Gastrocnemius medialis (tissue), 4 donors: ENCODE data around the gene CREB1. TPM values are rescaled to one million over a fixed set of nuclear protein-coding genes. Genes with fewer than 3 reads are reported as not detected.

ENCODE experiments used
- ATAC-seq, 2 donors: fragments of 150-250 bp; one replicate each; pipeline ENCODE4 v1.9.1; 2016
- DNase-seq, 2 donors: peaks; one replicate each; pipeline ENCODE4 v3.0.0-alpha.2; 2019
- H3K27ac ChIP-seq, 4 donors: fragments of 200-600 bp; sonication (generic); 1 replicate in 1 of 4; 2 replicates in 3 of 4; pipeline ENCODE4 v1.5.1; 2016 to 2018; ENCODE audit warnings: mild to moderate bottlenecking in 2 of 4, moderate library complexity in 1 of 4
- H3K27me3 ChIP-seq, 3 donors: fragments of 200-600 bp; sonication (generic) in 2 of 3; 1 replicate in 1 of 3; 2 replicates in 2 of 3; pipeline versions ENCODE4 v1.5.1 to v1.6.0; 2016 to 2019; ENCODE audit warnings: mild to moderate bottlenecking in 1 of 3, moderate library complexity in 1 of 3
- H3K36me3 ChIP-seq, 2 donors: fragments of 200-600 bp; sonication (generic) in 1 of 2; one replicate each; pipeline ENCODE4 v1.5.1; 2017 to 2018
- H3K4me1 ChIP-seq, 2 donors: fragments of 200-600 bp; sonication (generic) in 1 of 2; one replicate each; pipeline ENCODE4 v1.5.1; 2016 to 2017; ENCODE audit warnings: mild to moderate bottlenecking in 2 of 2
- H3K4me3 ChIP-seq, 4 donors: fragments of 200-600 bp; sonication (generic) in 3 of 4; 1 replicate in 1 of 4; 2 replicates in 3 of 4; pipeline ENCODE4 v1.5.1; 2016 to 2019; ENCODE audit warnings: mild to moderate bottlenecking in 2 of 4
- H3K9me3 ChIP-seq, 3 donors: fragments of 200-600 bp; sonication (generic) in 2 of 3; 1 replicate in 1 of 3; 2 replicates in 2 of 3; pipeline ENCODE4 v1.5.1; 2016 to 2019
- CTCF ChIP-seq, 5 experiments: fragments of 450-650 bp in 3 of 5; fragments of 200-600 bp in 2 of 5; sonication (generic) in 2 of 5; IDR thresholded peaks in 4 of 5; conservative IDR thresholded peaks in 1 of 5; 1 replicate in 4 of 5; 2 replicates in 1 of 5; pipeline ENCODE4 v1.5.1; 2016 to 2019; ENCODE audit warnings: antibody characterized with exemption in 5 of 5, mild to moderate bottlenecking in 3 of 5, moderate library complexity in 3 of 5
- POLR2A ChIP-seq, 2 donors: fragments of 450-650 bp; IDR thresholded peaks; one replicate each; pipeline ENCODE4 v1.6.1; 2017; ENCODE audit warnings: antibody characterized with exemption in 2 of 2, mild to moderate bottlenecking in 2 of 2, moderate library complexity in 2 of 2
- in situ Hi-C, 4 donors: fragments of 200-750 bp; cut with MboI; loops; one replicate each; pipeline versions ENCODE4 v1.15.0 to v1.8.0; 2017; ENCODE audit warnings: low sequenced_read_pairs in 4 of 4
- intact Hi-C: fragments of 100-400 bp; cut with DNase I; formaldehyde crosslinking; loops from one replicate; pipeline ENCODE4 v1.15.1; 2023; ENCODE audit warnings: low total_unique reads
- total RNA-seq, 4 donors: library from RNA; depleted of rRNA; stranded (reverse); fragments of >200 nt; gene quantifications; one replicate each; pipeline versions ENCODE4 v1.1.0 to v1.2.3, GENCODE V29; 2016

Gene CREB1
- total RNA-seq, 4 donors from 2014 or later = 11.5 to 19.9 (median 19.8) TPM

GRCh38 chr2:207601774-207602173 lies 72.0 kb downstream of the CREB1 start:
- no peaks in the 10 kb centered on the region for H3K27me3 ChIP-seq
- TF ChIP-seq POLR2A (IDR thresholded peaks at IDR 0.05) = no peak
- TF ChIP-seq CTCF (IDR thresholded peaks at IDR 0.05 in 4 of 5, conservative IDR thresholded peaks at IDR 0.05 in 1 of 5) = no peak
- no peaks in the 10 kb centered on the region for H3K4me1 ChIP-seq
- DNase-seq (no peak), ATAC-seq (no peak)
- no peaks in the 10 kb centered on the region for H3K36me3 ChIP-seq
- no peak overlapping the region for H3K4me3 ChIP-seq
- intact Hi-C loops (no loop called here), in situ Hi-C loops (loop anchor here in 2 of 4 donors (25.0 kb wide), 2 partner anchors 436 to 661 kb away; partner anchors contain the start of genes IDH1 (in 1 of the 2), PIKFYVE (in 1 of the 2) and PLEKHM3 (in 1 of the 2))
- no peak overlapping the region for H3K27ac ChIP-seq
- H3K9me3 ChIP-seq = no peaks in the 10 kb centered on the region

GRCh38 chr2:207603486-207603885 lies 73.7 kb downstream of the CREB1 start:
- in situ Hi-C loops = loop anchor here in 2 of 4 donors (25.0 kb wide), 2 partner anchors 434 to 659 kb away; partner anchors contain the start of genes IDH1 (in 1 of the 2), PIKFYVE (in 1 of the 2) and PLEKHM3 (in 1 of the 2)
- intact Hi-C loops = no loop called here

GRCh38 chr2:207606399-207606798 lies 76.6 kb downstream of the CREB1 start:
- Histone ChIP-seq H3K4me1 (no peaks in the 10 kb centered on the region), H3K9me3 (no peaks in the 10 kb centered on the region), H3K4me3 (no peak overlapping the region), H3K27ac (no peak overlapping the region), H3K36me3 (no peaks in the 10 kb centered on the region), H3K27me3 (no peaks in the 10 kb centered on the region)
- intact Hi-C loops = no loop called here
- ATAC-seq (no peak), DNase-seq (no peak)
- in situ Hi-C loops = loop anchor here in 2 of 4 donors (25.0 kb wide), 2 partner anchors 431 to 656 kb away; partner anchors contain the start of genes IDH1 (in 1 of the 2), PIKFYVE (in 1 of the 2) and PLEKHM3 (in 1 of the 2)
- no peak for TF ChIP-seq POLR2A (IDR thresholded peaks at IDR 0.05)
- TF ChIP-seq CTCF (IDR thresholded peaks at IDR 0.05 in 4 of 5, conservative IDR thresholded peaks at IDR 0.05 in 1 of 5) = no peak

More at GRCh38 chr2:207603486-207603885, 73.7 kb downstream of the CREB1 start:
- Histone ChIP-seq H3K4me1 (no peaks in the 10 kb centered on the region), H3K9me3 (no peaks in the 10 kb centered on the region), H3K27me3 (no peaks in the 10 kb centered on the region), H3K27ac (no peak overlapping the region), H3K4me3 (no peak overlapping the region), H3K36me3 (no peaks in the 10 kb centered on the region)
- TF ChIP-seq CTCF (IDR thresholded peaks at IDR 0.05 in 4 of 5, conservative IDR thresholded peaks at IDR 0.05 in 1 of 5) (no peak), POLR2A (IDR thresholded peaks at IDR 0.05) (no peak)
- DNase-seq (no peak), ATAC-seq (no peak)

GRCh38 chr2:207606829-207607228 lies 77.1 kb downstream of the CREB1 start:
- intact Hi-C loops = no loop called here

More at GRCh38 chr2:207606829-207607228, 77.1 kb downstream of the CREB1 start:
- no peak for ATAC-seq
- no peak for TF ChIP-seq POLR2A (IDR thresholded peaks at IDR 0.05)
- no peak for TF ChIP-seq CTCF (IDR thresholded peaks at IDR 0.05 in 4 of 5, conservative IDR thresholded peaks at IDR 0.05 in 1 of 5)
- Histone ChIP-seq H3K4me3 (no peak overlapping the region), H3K27me3 (no peaks in the 10 kb centered on the region), H3K27ac (no peak overlapping the region), H3K9me3 (no peaks in the 10 kb centered on the region), H3K4me1 (no peaks in the 10 kb centered on the region), H3K36me3 (no peaks in the 10 kb centered on the region)
- in situ Hi-C loops = loop anchor here in 2 of 4 donors (25.0 kb wide), 2 partner anchors 430 to 655 kb away; partner anchors contain the start of genes IDH1 (in 1 of the 2), PIKFYVE (in 1 of the 2) and PLEKHM3 (in 1 of the 2)
- DNase-seq = no peak
